GM23338 (cell line): Measurements from ENCODE around the gene LCOR. TPM values are rescaled to one million over a fixed set of nuclear protein-coding genes. Genes with fewer than 3 reads are reported as not detected.

Experiments
- ATAC-seq: fragments of 200-7000 bp; cut with Tn5 transposase; 3 replicates; pipeline ENCODE4 v1.9.1; 2020
- DNase-seq: peaks from one replicate; pipeline ENCODE4 v3.0.0-alpha.2; 2015; ENCODE audit warnings: low spot score
- H2AFZ ChIP-seq: fragments of 200-600 bp; sonication (generic); 2 replicates; pipeline ENCODE4 v1.8.0; 2016; ENCODE audit warnings: antibody characterized with exemption, mild to moderate bottlenecking, moderate library complexity
- H3F3A ChIP-seq: fragments of 200-600 bp; sonication (generic); replicated peaks from 2 replicates; pipeline ENCODE4 v1.8.0; 2017; ENCODE audit warnings: antibody characterized with exemption, mixed run types, low read depth
- H3K27ac ChIP-seq: fragments of 200-600 bp; sonication (generic); 2 replicates; pipeline ENCODE4 v1.6.1; 2016; ENCODE audit warnings: low read depth
- H3K27me3 ChIP-seq: fragments of 200-600 bp; sonication (generic); 2 replicates; pipeline ENCODE4 v1.8.0; 2016; ENCODE audit warnings: mild to moderate bottlenecking, mixed run types, moderate library complexity; ENCODE audit not compliant: insufficient read depth
- H3K36me3 ChIP-seq: fragments of 200-600 bp; sonication (generic); 2 replicates; pipeline ENCODE4 v1.8.0; 2016; ENCODE audit warnings: mild to moderate bottlenecking; ENCODE audit not compliant: insufficient read depth
- H3K4me1 ChIP-seq: fragments of 200-600 bp; sonication (generic); 2 replicates; pipeline ENCODE4 v1.8.0; 2016; ENCODE audit warnings: mild to moderate bottlenecking, moderate library complexity; ENCODE audit not compliant: insufficient read depth
- H3K4me2 ChIP-seq: fragments of 200-600 bp; sonication (generic); 2 replicates; pipeline ENCODE4 v1.7.1; 2017; ENCODE audit warnings: mixed run types
- H3K4me3 ChIP-seq: fragments of 200-600 bp; sonication (generic); 2 replicates; pipeline ENCODE4 v1.6.1; 2016; ENCODE audit warnings: mixed run types
- H3K79me2 ChIP-seq: fragments of 200-600 bp; sonication (generic); replicated peaks from 2 replicates; pipeline ENCODE4 v1.8.0; 2017; ENCODE audit warnings: mild to moderate bottlenecking; ENCODE audit not compliant: insufficient read depth
- H3K9me2 ChIP-seq: fragments of 200-600 bp; sonication (generic); 2 replicates; pipeline ENCODE4 v1.8.0; 2017; ENCODE audit not compliant: insufficient read depth
- H4K20me1 ChIP-seq: fragments of 200-600 bp; sonication (generic); replicated peaks from 2 replicates; pipeline ENCODE4 v1.8.0; 2017; ENCODE audit warnings: mild to moderate bottlenecking; ENCODE audit not compliant: insufficient read depth
- H3K27ac Mint-ChIP-seq: 2 replicates; pipeline ENCODE4 v1.8.0; 2020; ENCODE audit warnings: inconsistent platforms, mild to moderate bottlenecking, moderate library complexity, mixed read lengths
- H3K27me3 Mint-ChIP-seq: 3 replicates; pipeline ENCODE4 v1.8.0; 2022; ENCODE audit warnings: low read depth, mild to moderate bottlenecking, moderate library complexity, mixed read lengths, inconsistent platforms; ENCODE audit not compliant: insufficient read depth, poor library complexity
- H3K36me3 Mint-ChIP-seq: 3 replicates; pipeline ENCODE4 v1.8.0; 2021; ENCODE audit warnings: low read depth, mild to moderate bottlenecking, inconsistent platforms, moderate library complexity, mixed read lengths
- H3K4me1 Mint-ChIP-seq: 3 replicates; pipeline ENCODE4 v1.8.0; 2020; ENCODE audit warnings: mild to moderate bottlenecking, inconsistent platforms, mixed read lengths
- H3K4me3 Mint-ChIP-seq: 3 replicates; pipeline ENCODE4 v1.8.0; 2021; ENCODE audit warnings: moderate library complexity, mild to moderate bottlenecking, inconsistent platforms, mixed read lengths
- H3K9me3 Mint-ChIP-seq: 3 replicates; pipeline ENCODE4 v1.8.0; 2020; ENCODE audit warnings: moderate library complexity, mild to moderate bottlenecking, inconsistent platforms, mixed read lengths
- EZH2 ChIP-seq: fragments of 200-600 bp; sonication (generic); IDR thresholded peaks from one replicate; pipeline ENCODE4 v1.8.0; 2017; ENCODE audit warnings: antibody characterized with exemption, mild to moderate bottlenecking, low read depth; ENCODE audit not compliant: unreplicated experiment
- NANOG ChIP-seq: IDR thresholded peaks from 2 replicates; pipeline ENCODE4 v1.6.1; 2016; ENCODE audit warnings: antibody characterized with exemption, borderline replicate concordance
- POLR2AphosphoS5 ChIP-seq: IDR thresholded peaks from 2 replicates; pipeline ENCODE4 v1.6.1; 2016; ENCODE audit warnings: antibody characterized with exemption, low read depth
- ZNF114 ChIP-seq: fragments of 250-450 bp; sonication (Bioruptor Pico); IDR thresholded peaks from 2 replicates; pipeline ENCODE4 v1.5.0; 2020; ENCODE audit warnings: mild to moderate bottlenecking, moderate library complexity
- polyA plus RNA-seq: library from polyadenylated mRNA; unstranded; fragments of >200 nt; fragmentation: Nextera tagmentation; extraction: Ambion mirVana; gene quantifications from 2 replicates; pipeline ENCODE4 v1.2.1, GENCODE V29; 2016
- total RNA-seq: library from RNA; depleted of rRNA; stranded (reverse); fragments of >200 nt; shearing (Covaris generic); gene quantifications from 2 replicates; pipeline ENCODE4 v1.2.3, GENCODE V29; 2014
- TF ChIP-seq, protein P1 (sequence below): fragments of 250-450 bp; sonication (Bioruptor Pico); IDR thresholded peaks from 2 replicates; pipeline ENCODE4 v1.5.0; 2020; ENCODE audit warnings: mild to moderate bottlenecking, moderate library complexity

Gene LCOR
- total and polyA plus RNA-seq, 2 experiments from 2014 or later = 6.9 to 14.9 TPM

DNA sequence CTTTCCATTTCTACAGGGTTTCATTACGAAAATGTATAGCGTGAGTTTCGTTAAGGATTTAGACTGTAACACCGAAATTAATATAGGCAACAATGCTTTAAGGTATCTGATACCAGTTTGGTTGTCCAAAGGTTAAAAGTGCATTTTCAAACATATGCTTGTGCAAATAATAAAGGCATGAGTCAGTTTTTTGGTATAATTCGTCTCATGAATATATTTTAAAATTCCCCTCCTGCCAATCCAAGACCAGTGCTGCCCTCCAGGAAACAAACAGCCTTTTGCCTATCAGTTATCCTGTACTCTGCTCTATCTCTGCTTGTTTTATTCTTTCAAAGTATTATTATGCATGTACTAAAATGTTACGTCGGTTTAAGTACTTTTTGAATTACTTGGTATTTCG is 2.0 kb downstream of the LCOR start:
- peak overlapping the region; percentile 93 for H3K4me2 ChIP-seq
- H3K4me3 ChIP-seq = peak overlapping the region; percentile 80
- peaks cover 37% of the 10 kb centered on the region for H4K20me1 ChIP-seq
- peaks cover 7% of the 10 kb centered on the region for H3K36me3 Mint-ChIP-seq
- peaks cover 13% of the 10 kb centered on the region for H3K4me1 ChIP-seq
- H3K27ac ChIP-seq = no peak overlapping the region
- no peaks in the 10 kb centered on the region; the same call in 2 of the 3 replicates for H3K9me3 Mint-ChIP-seq
- H3F3A ChIP-seq = no peaks in the 10 kb centered on the region
- H2AFZ ChIP-seq = no peak overlapping the region
- H3K9me2 ChIP-seq = no peaks in the 10 kb centered on the region
- no peaks in the 10 kb centered on the region for H3K36me3 ChIP-seq
- H3K27me3 Mint-ChIP-seq = peaks cover 14% of the 10 kb centered on the region
- peaks cover 27% of the 10 kb centered on the region for H3K27me3 ChIP-seq
- no peak overlapping the region for H3K27ac Mint-ChIP-seq
- peaks cover 58% of the 10 kb centered on the region for H3K79me2 ChIP-seq
- peak overlapping the region; percentile 99 for H3K4me3 Mint-ChIP-seq
- TF ChIP-seq, protein P1, sequence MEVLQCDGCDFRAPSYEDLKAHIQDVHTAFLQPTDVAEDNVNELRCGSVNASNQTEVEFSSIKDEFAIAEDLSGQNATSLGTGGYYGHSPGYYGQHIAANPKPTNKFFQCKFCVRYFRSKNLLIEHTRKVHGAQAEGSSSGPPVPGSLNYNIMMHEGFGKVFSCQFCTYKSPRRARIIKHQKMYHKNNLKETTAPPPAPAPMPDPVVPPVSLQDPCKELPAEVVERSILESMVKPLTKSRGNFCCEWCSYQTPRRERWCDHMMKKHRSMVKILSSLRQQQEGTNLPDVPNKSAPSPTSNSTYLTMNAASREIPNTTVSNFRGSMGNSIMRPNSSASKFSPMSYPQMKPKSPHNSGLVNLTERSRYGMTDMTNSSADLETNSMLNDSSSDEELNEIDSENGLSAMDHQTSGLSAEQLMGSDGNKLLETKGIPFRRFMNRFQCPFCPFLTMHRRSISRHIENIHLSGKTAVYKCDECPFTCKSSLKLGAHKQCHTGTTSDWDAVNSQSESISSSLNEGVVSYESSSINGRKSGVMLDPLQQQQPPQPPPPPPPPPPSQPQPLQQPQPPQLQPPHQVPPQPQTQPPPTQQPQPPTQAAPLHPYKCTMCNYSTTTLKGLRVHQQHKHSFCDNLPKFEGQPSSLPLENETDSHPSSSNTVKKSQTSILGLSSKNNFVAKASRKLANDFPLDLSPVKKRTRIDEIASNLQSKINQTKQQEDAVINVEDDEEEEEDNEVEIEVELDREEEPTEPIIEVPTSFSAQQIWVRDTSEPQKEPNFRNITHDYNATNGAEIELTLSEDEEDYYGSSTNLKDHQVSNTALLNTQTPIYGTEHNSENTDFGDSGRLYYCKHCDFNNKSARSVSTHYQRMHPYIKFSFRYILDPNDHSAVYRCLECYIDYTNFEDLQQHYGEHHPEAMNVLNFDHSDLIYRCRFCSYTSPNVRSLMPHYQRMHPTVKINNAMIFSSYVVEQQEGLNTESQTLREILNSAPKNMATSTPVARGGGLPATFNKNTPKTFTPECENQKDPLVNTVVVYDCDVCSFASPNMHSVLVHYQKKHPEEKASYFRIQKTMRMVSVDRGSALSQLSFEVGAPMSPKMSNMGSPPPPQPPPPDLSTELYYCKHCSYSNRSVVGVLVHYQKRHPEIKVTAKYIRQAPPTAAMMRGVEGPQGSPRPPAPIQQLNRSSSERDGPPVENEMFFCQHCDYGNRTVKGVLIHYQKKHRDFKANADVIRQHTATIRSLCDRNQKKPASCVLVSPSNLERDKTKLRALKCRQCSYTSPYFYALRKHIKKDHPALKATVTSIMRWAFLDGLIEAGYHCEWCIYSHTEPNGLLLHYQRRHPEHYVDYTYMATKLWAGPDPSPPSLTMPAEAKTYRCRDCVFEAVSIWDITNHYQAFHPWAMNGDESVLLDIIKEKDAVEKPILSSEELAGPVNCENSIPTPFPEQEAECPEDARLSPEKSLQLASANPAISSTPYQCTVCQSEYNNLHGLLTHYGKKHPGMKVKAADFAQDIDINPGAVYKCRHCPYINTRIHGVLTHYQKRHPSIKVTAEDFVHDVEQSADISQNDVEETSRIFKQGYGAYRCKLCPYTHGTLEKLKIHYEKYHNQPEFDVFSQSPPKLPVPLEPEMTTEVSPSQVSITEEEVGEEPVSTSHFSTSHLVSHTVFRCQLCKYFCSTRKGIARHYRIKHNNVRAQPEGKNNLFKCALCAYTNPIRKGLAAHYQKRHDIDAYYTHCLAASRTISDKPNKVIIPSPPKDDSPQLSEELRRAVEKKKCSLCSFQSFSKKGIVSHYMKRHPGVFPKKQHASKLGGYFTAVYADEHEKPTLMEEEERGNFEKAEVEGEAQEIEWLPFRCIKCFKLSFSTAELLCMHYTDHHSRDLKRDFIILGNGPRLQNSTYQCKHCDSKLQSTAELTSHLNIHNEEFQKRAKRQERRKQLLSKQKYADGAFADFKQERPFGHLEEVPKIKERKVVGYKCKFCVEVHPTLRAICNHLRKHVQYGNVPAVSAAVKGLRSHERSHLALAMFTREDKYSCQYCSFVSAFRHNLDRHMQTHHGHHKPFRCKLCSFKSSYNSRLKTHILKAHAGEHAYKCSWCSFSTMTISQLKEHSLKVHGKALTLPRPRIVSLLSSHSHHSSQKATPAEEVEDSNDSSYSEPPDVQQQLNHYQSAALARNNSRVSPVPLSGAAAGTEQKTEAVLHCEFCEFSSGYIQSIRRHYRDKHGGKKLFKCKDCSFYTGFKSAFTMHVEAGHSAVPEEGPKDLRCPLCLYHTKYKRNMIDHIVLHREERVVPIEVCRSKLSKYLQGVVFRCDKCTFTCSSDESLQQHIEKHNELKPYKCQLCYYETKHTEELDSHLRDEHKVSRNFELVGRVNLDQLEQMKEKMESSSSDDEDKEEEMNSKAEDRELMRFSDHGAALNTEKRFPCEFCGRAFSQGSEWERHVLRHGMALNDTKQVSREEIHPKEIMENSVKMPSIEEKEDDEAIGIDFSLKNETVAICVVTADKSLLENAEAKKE (CRISPR knock-in tag) = no peak
- TF ChIP-seq POLR2AphosphoS5 = no peak
- TF ChIP-seq ZNF114 = no peak
- peaks cover 29% of the 10 kb centered on the region for H3K4me1 Mint-ChIP-seq
- DNase-seq (no peak), ATAC-seq (no peak)

DNA sequence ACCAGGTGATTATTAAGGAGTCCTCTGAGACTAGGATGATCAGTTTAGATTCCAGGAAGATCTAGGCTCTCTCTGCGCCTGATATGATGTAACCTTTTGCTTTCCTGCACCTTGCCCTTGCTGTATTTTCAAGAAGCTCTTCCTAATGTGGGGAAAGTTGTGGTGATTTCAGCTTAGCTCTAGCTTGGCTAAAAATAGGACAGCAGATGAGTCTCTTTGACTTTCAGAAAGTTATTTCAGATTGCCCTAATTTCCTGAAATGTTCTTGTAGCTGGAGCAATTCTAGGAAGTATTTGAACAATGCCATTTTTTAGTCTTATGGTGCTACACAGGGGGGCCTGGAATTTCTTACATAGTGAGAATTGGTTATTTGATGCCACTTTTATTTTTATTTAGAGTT is 3.8 kb downstream of the LCOR start:
- Histone ChIP-seq H2AFZ (no peak overlapping the region), H4K20me1 (peaks cover 44% of the 10 kb centered on the region), H3K4me3 (no peak overlapping the region), H3K36me3 (no peaks in the 10 kb centered on the region), H3K27me3 (peaks cover 13% of the 10 kb centered on the region), H3K4me2 (no peak overlapping the region), H3K9me2 (no peaks in the 10 kb centered on the region), H3K4me1 (peaks cover 13% of the 10 kb centered on the region), H3K79me2 (peaks cover 76% of the 10 kb centered on the region), H3F3A (no peaks in the 10 kb centered on the region), H3K27ac (no peak overlapping the region)
- no peaks in the 10 kb centered on the region; the same call in 2 of the 3 replicates for H3K9me3 Mint-ChIP-seq
- H3K27me3 Mint-ChIP-seq = peaks cover 14% of the 10 kb centered on the region
- DNase-seq (no peak), ATAC-seq (no peak)
- H3K36me3 Mint-ChIP-seq = peaks cover 7% of the 10 kb centered on the region
- H3K4me3 Mint-ChIP-seq = no peak overlapping the region; the same call in 2 of the 3 replicates
- H3K4me1 Mint-ChIP-seq = peaks cover 39% of the 10 kb centered on the region
- H3K27ac Mint-ChIP-seq = no peak overlapping the region
- TF ChIP-seq, protein P1 (CRISPR knock-in tag) = no peak
- TF ChIP-seq NANOG = no peak
- TF ChIP-seq EZH2 = no peak
